DND-41 (cell line): ENCODE results near the gene TNRC6B.
"Not testable (repeated sequence)": the region's sequence is repeated elsewhere in the genome, so short reads cannot be mapped to it uniquely, and the experiment has no call there.

Experiments
- ATAC-seq: fragments of 200-7000 bp; cut with Tn5 transposase; 3 replicates; pipeline ENCODE4 v1.9.1; 2021; ENCODE audit warnings: low read depth; ENCODE audit not compliant: insufficient read depth
- DNase-seq: peaks from one replicate; pipeline ENCODE4 v3.0.0-alpha.2; 2020
- H2AFZ ChIP-seq: 2 replicates; pipeline ENCODE4 v1.6.0; 2012; ENCODE audit warnings: low read depth, low read length
- H3K27ac ChIP-seq: 2 replicates; pipeline ENCODE4 v1.5.1; 2012; ENCODE audit warnings: low read length, inconsistent platforms
- H3K27me3 ChIP-seq: fragments of 200-600 bp; sonication (generic); 2 replicates; pipeline ENCODE4 v1.6.0; 2012; ENCODE audit warnings: low read length, mild to moderate bottlenecking, inconsistent platforms; ENCODE audit not compliant: insufficient read depth, poor library complexity
- H3K36me3 ChIP-seq: 2 replicates; pipeline ENCODE4 v1.5.1; 2012; ENCODE audit warnings: low read length, inconsistent platforms; ENCODE audit not compliant: insufficient read depth
- H3K4me1 ChIP-seq: 2 replicates; pipeline ENCODE4 v1.5.1; 2012; ENCODE audit warnings: mild to moderate bottlenecking, low read length; ENCODE audit not compliant: insufficient read depth
- H3K4me2 ChIP-seq: 2 replicates; pipeline ENCODE4 v1.6.0; 2012; ENCODE audit warnings: mild to moderate bottlenecking, moderate library complexity, low read length, inconsistent platforms; ENCODE audit not compliant: insufficient read depth
- H3K4me3 ChIP-seq, 2 experiments: fragments of 200-600 bp in 1 of 2; shearing (Covaris generic) in 1 of 2; 2 replicates each; pipeline ENCODE4 v1.5.1; 2012 to 2016; ENCODE audit warnings: inconsistent platforms in 2 of 2, low read length in 2 of 2, mild to moderate bottlenecking in 2 of 2, low read depth in 1 of 2, moderate library complexity in 1 of 2
- H3K79me2 ChIP-seq: 2 replicates; pipeline ENCODE4 v1.6.0; 2012; ENCODE audit warnings: low read length, inconsistent platforms; ENCODE audit not compliant: insufficient read depth
- H3K9ac ChIP-seq: 2 replicates; pipeline ENCODE4 v1.6.0; 2012; ENCODE audit warnings: low read depth, mild to moderate bottlenecking, inconsistent platforms, low read length, moderate library complexity
- H3K9me3 ChIP-seq: 2 replicates; pipeline ENCODE4 v1.5.1; 2012; ENCODE audit warnings: low read length, moderate library complexity, mild to moderate bottlenecking, inconsistent platforms; ENCODE audit not compliant: insufficient read depth, severe bottlenecking
- H4K20me1 ChIP-seq: 2 replicates; pipeline ENCODE4 v1.6.0; 2012; ENCODE audit warnings: low read length; ENCODE audit not compliant: insufficient read depth
- CTCF ChIP-seq: IDR thresholded peaks from 2 replicates; pipeline ENCODE4 v1.5.1; 2012; ENCODE audit warnings: borderline replicate concordance, low read length, moderate library complexity, mild to moderate bottlenecking; ENCODE audit not compliant: poor library complexity, severe bottlenecking; ENCODE audit errors: extremely low read depth
- EZH2 ChIP-seq: IDR thresholded peaks from 3 replicates; pipeline ENCODE4 v1.6.1; 2012; ENCODE audit warnings: borderline replicate concordance, low read depth, mild to moderate bottlenecking, moderate library complexity, low read length, inconsistent platforms; ENCODE audit not compliant: severe bottlenecking

TNRC6B gene

GRCh38 chr22:40376149-40376548 lies 198.4 kb downstream of the TNRC6B start:
- no peak for DNase-seq
- Histone ChIP-seq H3K4me1 (peaks cover 15% of the 10 kb centered on the region), H3K9me3 (no peaks in the 10 kb centered on the region), H2AFZ (no peak overlapping the region), H3K9ac (no peak overlapping the region), H4K20me1 (peaks cover 6% of the 10 kb centered on the region; the same call in 1 of the 2 replicates), H3K4me2 (no peak overlapping the region), H3K4me3 (no peak overlapping the region), H3K27ac (no peak overlapping the region), H3K27me3 (no peaks in the 10 kb centered on the region), H3K36me3 (peaks cover 9% of the 10 kb centered on the region), H3K79me2 (peaks cover 84% of the 10 kb centered on the region)
- no peak for ATAC-seq
- no peak for TF ChIP-seq CTCF
- no peak for TF ChIP-seq EZH2

GRCh38 chr22:40377931-40378330 lies 200.2 kb downstream of the TNRC6B start:
- Histone ChIP-seq H3K4me2 (no peak overlapping the region), H4K20me1 (peaks cover 10% of the 10 kb centered on the region; the same call in 1 of the 2 replicates), H3K36me3 (peaks cover 5% of the 10 kb centered on the region), H3K79me2 (peaks cover 86% of the 10 kb centered on the region), H3K4me1 (no peaks in the 10 kb centered on the region), H3K9me3 (no peaks in the 10 kb centered on the region), H3K4me3 (no peak overlapping the region), H3K27me3 (no peaks in the 10 kb centered on the region), H3K9ac (no peak overlapping the region), H3K27ac (no peak overlapping the region), H2AFZ (no peak overlapping the region)
- TF ChIP-seq EZH2 (no peak), CTCF (no peak)
- ATAC-seq (no peak), DNase-seq (no peak)

- H3K27ac ChIP-seq, H3K4me3 ChIP-seq, H3K9ac ChIP-seq, H3K4me1 ChIP-seq, H3K27me3 ChIP-seq, DNase-seq, H3K36me3 ChIP-seq, H4K20me1 ChIP-seq, H3K4me2 ChIP-seq, H2AFZ ChIP-seq, ATAC-seq, H3K9me3 ChIP-seq: not testable (repeated sequence)
- peaks cover 84% of the 10 kb centered on the region for H3K79me2 ChIP-seq
These were observed 200.7 kb downstream of the TNRC6B start for GRCh38 chr22:40378448-40378847.

GRCh38 chr22:40381461-40381860 lies 203.7 kb downstream of the TNRC6B start:
- no peak overlapping the region for H3K4me3 ChIP-seq
- H3K4me1 ChIP-seq, result peaks cover 16% of the 10 kb centered on the region
- H3K9me3 ChIP-seq, result no peaks in the 10 kb centered on the region
- ATAC-seq (no peak), DNase-seq (no peak)
- H3K36me3 ChIP-seq, result no peaks in the 10 kb centered on the region
- no peak overlapping the region for H3K4me2 ChIP-seq
- no peak overlapping the region for H2AFZ ChIP-seq
- peaks cover 85% of the 10 kb centered on the region for H3K79me2 ChIP-seq
- H3K9ac ChIP-seq, result no peak overlapping the region
- TF ChIP-seq CTCF (no peak), EZH2 (no peak)
- no peaks in the 10 kb centered on the region for H3K27me3 ChIP-seq
- H4K20me1 ChIP-seq, result peaks cover 6% of the 10 kb centered on the region; the same call in 1 of the 2 replicates
- no peak overlapping the region for H3K27ac ChIP-seq
